ENCODE results near the gene ANKRD36B. TPM values are rescaled to one million over a fixed set of nuclear protein-coding genes. Genes with fewer than 3 reads are reported as not detected.
"Not testable (repeated sequence)": the region's sequence is repeated elsewhere in the genome, so short reads cannot be mapped to it uniquely, and the experiment has no call there.

ANKRD36B gene
- 3.9 TPM for polyA plus RNA-seq (2013, experiment 1 of 2; ENCODE audit: insufficient read length)
- 3.3 TPM for polyA plus RNA-seq (2013, experiment 2 of 2; ENCODE audit: insufficient read length)

DNA sequence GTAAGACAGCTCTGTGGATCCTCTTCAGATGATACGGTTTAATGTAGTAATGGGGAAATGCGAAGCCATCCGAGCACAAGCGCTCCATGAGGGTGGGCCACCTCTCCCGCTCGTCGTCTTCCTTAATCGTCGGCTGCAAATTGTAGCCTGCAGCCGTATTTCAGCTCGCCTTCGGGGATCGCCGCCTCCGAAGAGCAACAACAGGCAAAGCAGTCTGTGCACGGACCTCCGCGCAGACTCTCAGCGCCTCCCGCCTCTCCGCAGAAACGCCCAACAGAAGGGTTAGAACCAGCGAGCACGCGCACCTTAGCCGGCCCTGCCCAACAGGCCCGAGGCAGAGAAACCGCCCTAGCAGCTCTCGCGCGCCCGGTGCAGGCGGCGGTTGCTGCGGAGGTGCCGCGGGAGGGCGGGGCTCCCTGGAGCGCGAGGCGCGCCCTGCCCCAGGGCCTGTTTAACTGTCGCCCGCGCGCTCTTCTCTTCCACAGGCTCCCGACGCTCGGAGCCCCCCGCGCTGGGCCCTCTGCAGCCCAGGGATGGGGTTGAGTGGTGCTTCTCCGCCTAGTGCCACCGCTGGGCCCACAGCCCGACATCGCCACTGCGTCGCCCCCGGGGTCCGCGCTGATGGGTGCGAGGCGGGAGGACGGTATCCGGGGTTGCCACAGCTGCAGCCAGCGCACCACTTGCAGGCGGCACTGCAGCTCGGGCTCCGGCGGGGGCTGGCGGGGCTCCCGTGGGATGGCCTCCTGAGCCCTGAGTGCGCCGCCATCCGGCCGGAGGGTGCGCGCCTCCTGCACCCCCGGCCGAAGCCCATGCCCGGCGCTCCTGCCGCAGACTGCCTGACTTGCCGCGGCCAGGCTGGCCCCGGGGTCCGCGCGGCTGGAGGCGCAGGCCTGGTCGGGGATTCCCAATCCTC is at the start of gene ANKRD36B:
ANKRD36B (minus strand) TSS at position 280 of the 913 bp plus-strand sequence; CDS start at position 88, 192 bp downstream.
- DNase-seq = peak; percentile 67

GRCh38 chr2:97626049-97626430 is 36.4 kb upstream of the ANKRD36B start:
- not testable (repeated sequence) for DNase-seq

DNA sequence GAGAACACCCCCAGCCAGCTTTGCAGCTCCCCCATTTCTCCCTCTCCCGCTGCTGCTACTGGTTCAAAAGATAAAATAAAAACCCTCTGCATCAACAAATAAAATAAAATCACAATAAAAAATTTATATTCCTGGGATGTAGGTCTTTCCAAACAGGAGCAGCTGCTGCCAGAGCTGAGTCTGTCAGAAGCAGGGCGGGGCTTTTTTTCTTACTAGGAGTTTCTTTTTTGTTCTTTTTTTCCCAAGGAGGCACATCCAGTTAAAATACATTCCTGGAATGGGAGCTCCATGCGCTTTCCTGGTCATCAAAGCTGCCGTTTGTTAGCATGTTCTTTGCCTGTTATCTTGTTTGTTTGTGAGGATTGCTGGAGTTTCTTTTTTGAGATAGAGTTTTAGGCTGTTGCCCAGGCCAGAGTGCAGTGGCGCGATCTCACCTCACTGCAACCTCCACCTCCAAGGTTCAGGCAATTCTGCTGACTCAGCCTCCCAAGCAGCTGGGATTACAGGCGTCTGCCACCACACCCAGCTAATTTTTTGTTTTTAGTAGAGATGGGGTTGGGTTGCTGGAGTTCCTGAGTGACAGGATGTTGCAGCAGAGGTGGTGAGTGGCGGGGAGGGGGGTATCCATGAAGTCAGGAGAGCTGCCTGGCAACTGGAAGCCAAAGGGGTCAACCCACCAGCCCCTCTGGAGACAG is 35.8 kb upstream of the ANKRD36B start:
- not testable (repeated sequence) for DNase-seq

- DNase-seq = not testable (repeated sequence)
These were observed 33.3 kb upstream of the ANKRD36B start for GRCh38 chr2:97622976-97623375.

- not testable (repeated sequence) for DNase-seq
These were observed 30.8 kb upstream of the ANKRD36B start for GRCh38 chr2:97620492-97620891.

GRCh38 chr2:97618939-97619827 is 29.5 kb upstream of the ANKRD36B start:
- DNase-seq = peak; percentile 38

DNA sequence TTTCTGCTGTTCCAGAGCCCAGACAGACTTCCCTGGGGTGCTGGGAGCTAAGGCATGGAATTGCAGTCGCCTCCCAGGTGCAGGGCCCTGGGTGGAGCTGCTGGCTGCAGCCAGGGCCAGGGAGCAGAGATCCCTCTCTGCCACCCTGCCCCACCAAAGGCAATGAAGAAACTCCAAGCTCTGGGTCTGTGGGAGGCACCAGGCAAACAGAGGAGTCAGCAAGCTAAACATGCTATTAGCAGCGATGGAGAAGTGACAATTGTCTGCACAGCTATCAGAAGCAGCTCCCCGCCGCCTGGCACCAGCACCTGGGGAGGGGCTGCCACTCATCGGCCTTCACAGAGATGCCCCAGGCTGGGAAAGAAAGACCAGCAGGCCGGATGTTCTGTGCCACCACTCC is 28.2 kb upstream of the ANKRD36B start:
- no peak for DNase-seq

GRCh38 chr2:97615746-97616145 is 26.1 kb upstream of the ANKRD36B start:
- DNase-seq = not testable (repeated sequence)

DNA sequence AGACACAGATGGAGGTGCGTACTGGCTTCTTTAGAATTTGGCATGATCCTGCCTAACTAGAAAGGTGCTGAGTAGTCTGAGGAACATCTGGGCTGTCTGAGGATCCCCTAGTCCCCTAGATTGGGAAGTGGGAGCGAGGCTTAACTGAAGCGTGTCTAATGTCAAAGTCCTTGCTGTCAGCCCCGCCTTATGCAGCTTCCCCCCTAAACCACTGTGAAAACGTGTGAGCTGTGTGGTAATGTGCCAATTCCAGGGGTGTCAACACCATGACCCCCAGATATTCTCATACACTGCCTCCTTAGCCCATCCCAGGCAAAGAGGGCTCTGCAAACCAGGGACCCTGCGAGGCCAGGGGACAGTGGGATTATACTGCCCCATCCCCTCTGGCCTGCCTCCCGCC is 22.2 kb upstream of the ANKRD36B start:
- not testable (repeated sequence) for DNase-seq

GRCh38 chr2:97608745-97609144 is 19.1 kb upstream of the ANKRD36B start:
- DNase-seq = not testable (repeated sequence)

DNA sequence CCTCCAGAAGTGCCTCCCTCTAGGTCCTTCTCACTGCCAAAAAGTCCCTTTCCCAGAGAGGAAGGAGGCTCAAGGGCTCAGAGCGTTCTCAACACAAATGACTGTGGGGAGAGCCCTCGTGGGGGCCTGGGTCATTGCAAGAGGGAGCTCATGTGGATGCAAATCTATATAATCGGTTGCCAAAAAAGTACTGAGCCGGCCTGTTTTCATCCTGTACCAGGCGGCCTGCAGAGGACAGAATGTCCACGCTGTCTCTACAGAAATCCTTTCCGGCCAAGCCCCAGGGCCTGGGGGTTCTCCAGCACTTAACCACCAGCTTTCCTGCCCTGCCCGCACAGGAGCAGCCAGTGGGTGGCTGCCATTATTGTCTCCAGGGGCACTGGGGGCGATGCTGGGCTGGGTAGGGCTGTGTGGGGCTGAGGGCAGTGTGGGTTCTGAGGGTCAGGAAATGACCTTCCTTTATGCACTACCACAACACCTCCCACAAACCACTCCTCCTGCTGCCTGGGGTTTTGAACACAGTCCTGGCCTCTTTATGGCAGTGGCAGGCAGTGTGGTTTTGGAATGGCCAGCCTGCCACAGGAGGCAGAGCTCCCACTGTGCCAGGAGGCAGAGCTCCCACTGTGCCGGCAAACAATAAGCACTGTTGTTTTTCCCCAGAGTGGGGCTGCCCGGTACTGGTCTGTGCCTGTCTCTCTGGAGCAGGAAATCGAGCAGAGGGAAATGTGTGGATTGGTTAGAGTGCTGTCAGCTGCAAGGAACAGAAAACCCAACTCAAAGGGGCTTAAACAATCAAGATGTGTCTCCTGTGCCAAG is 16.1 kb upstream of the ANKRD36B start:
- not testable (repeated sequence) for DNase-seq

DNA sequence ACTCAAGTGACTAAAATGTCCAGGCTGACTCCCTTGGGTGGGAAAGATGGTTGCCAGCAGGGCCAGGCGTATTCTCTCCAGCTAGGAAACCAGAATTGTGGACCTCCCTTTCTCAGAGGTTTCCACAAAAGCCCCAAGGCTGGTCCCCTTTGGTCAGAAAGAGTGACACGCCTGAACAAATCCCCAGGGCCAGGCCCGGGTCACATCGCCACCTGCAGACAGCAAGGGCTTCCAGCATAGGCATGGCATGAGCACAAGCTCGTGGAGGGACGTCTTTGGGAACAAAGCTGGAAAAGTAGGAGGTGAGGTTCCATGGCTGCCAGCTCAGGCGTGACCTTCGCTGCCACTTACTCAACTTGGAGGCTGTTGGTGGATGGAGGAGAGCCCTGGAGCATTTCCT is 15.4 kb upstream of the ANKRD36B start:
- DNase-seq = not testable (repeated sequence)

GRCh38 chr2:97601537-97601936 is 11.9 kb upstream of the ANKRD36B start:
- not testable (repeated sequence) for DNase-seq

- not testable (repeated sequence) for DNase-seq
These were observed 6.5 kb upstream of the ANKRD36B start for GRCh38 chr2:97596180-97596579.

- DNase-seq = not testable (repeated sequence)
These were observed 3.8 kb upstream of the ANKRD36B start for GRCh38 chr2:97593520-97593919.

- peak; percentile 78 for DNase-seq
These were observed 1.1 kb upstream of the ANKRD36B start for GRCh38 chr2:97590515-97591394.

GRCh38 chr2:97589257-97589597 is 450 bp downstream of the ANKRD36B start:
- DNase-seq = not testable (repeated sequence)

GRCh38 chr2:97565674-97566073 is 24.0 kb downstream of the ANKRD36B start:
- DNase-seq = peak; percentile 1

GRCh38 chr2:97552406-97552805 is 37.3 kb downstream of the ANKRD36B start:
- DNase-seq = peak; percentile 29

DNA sequence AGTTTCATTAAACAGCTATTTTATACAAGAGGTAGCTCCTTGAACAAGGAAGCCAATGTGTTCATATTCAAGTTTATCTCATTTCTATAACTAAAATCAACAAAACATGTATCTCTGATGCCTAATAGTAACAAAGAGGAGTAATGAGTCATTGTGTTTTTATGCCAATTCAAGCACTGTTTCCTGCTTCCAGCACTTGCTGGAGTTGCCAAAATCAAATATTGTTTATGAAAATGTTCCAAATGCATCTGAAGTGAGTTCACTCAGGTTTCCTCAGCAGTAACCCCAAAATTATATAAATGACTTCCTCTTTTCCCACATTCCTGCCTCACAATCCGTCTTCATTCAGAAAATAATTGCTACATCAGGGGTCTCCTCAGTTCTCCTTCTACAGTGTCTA is 39.2 kb downstream of the ANKRD36B start:
- peak; percentile 14 for DNase-seq

Data from fibroblast of skin of back (primary cell).